ENCODE measurements around the gene SPATA31C1.
"Not testable (repeated sequence)": the region's sequence is repeated elsewhere in the genome, so short reads cannot be mapped to it uniquely, and the experiment has no call there.

Gene SPATA31C1

GRCh38 chr9:87886210-87886932 lies 31.4 kb upstream of the SPATA31C1 start:
- H3K4me3 ChIP-seq = no peak overlapping the region
- no peak overlapping the region for H3K27ac ChIP-seq

GRCh38 chr9:87886933-87887505 lies 30.7 kb upstream of the SPATA31C1 start:
- H3K27ac ChIP-seq = no peak overlapping the region

GRCh38 chr9:87887661-87888480 lies 29.9 kb upstream of the SPATA31C1 start:
- Histone ChIP-seq H3K27ac (no peak overlapping the region), H3K4me3 (no peak overlapping the region)

More at GRCh38 chr9:87886933-87887505, 30.7 kb upstream of the SPATA31C1 start:
- H3K4me3 ChIP-seq = no peak overlapping the region

GRCh38 chr9:87888501-87888900 lies 29.3 kb upstream of the SPATA31C1 start:
- H3K27ac ChIP-seq = no peak overlapping the region
- no peak overlapping the region for H3K4me3 ChIP-seq

GRCh38 chr9:87889065-87889881 lies 28.5 kb upstream of the SPATA31C1 start:
- H3K27ac ChIP-seq = no peak overlapping the region
- H3K4me3 ChIP-seq = no peak overlapping the region

GRCh38 chr9:87889882-87890252 lies 27.9 kb upstream of the SPATA31C1 start:
- Histone ChIP-seq H3K27ac (no peak overlapping the region), H3K4me3 (no peak overlapping the region)

- Histone ChIP-seq H3K27ac (no peak overlapping the region), H3K4me3 (no peak overlapping the region)
Observed at GRCh38 chr9:87890837-87891236, 26.9 kb upstream of the SPATA31C1 start.

- Histone ChIP-seq H3K27ac (no peak overlapping the region), H3K4me3 (no peak overlapping the region)
Observed at GRCh38 chr9:87891754-87892153, 26.0 kb upstream of the SPATA31C1 start.

GRCh38 chr9:87892956-87893355 lies 24.8 kb upstream of the SPATA31C1 start:
- no peak overlapping the region for H3K4me3 ChIP-seq
- H3K27ac ChIP-seq = no peak overlapping the region

- Histone ChIP-seq H3K4me3 (no peak overlapping the region), H3K27ac (no peak overlapping the region)
Observed at GRCh38 chr9:87894998-87895625, 22.6 kb upstream of the SPATA31C1 start.

GRCh38 chr9:87896891-87897290 lies 20.9 kb upstream of the SPATA31C1 start:
- no peak overlapping the region for H3K4me3 ChIP-seq
- H3K27ac ChIP-seq = no peak overlapping the region

- no peak overlapping the region for H3K4me3 ChIP-seq
- H3K27ac ChIP-seq = no peak overlapping the region
Observed at GRCh38 chr9:87898151-87898550, 19.6 kb upstream of the SPATA31C1 start.

GRCh38 chr9:87902371-87902770 lies 15.4 kb upstream of the SPATA31C1 start:
- H3K4me3 ChIP-seq, H3K27ac ChIP-seq: not testable (repeated sequence)

GRCh38 chr9:87909310-87910041 lies 8.3 kb upstream of the SPATA31C1 start:
- no peak overlapping the region for H3K27ac ChIP-seq

GRCh38 chr9:87910821-87911220 lies 6.9 kb upstream of the SPATA31C1 start:
- H3K4me3 ChIP-seq = no peak overlapping the region

More at GRCh38 chr9:87909310-87910041, 8.3 kb upstream of the SPATA31C1 start:
- no peak overlapping the region for H3K4me3 ChIP-seq

GRCh38 chr9:87919013-87919412 lies 1.3 kb downstream of the SPATA31C1 start:
- not testable (repeated sequence) for H3K4me3 ChIP-seq, H3K27ac ChIP-seq

More at GRCh38 chr9:87910821-87911220, 6.9 kb upstream of the SPATA31C1 start:
- no peak overlapping the region for H3K27ac ChIP-seq

GRCh38 chr9:87921561-87921960 lies 3.8 kb downstream of the SPATA31C1 start:
- not testable (repeated sequence) for H3K27ac ChIP-seq, H3K4me3 ChIP-seq

- not testable (repeated sequence) for H3K27ac ChIP-seq
Observed at GRCh38 chr9:87923012-87923411, 5.2 kb downstream of the SPATA31C1 start.

GRCh38 chr9:87924851-87925250 lies 7.1 kb downstream of the SPATA31C1 start:
- not testable (repeated sequence) for H3K27ac ChIP-seq, H3K4me3 ChIP-seq

More at GRCh38 chr9:87923012-87923411, 5.2 kb downstream of the SPATA31C1 start:
- not testable (repeated sequence) for H3K4me3 ChIP-seq
